Ramos (cell line): ENCODE data around the gene NKD1.
"Not testable (repeated sequence)": the region's sequence is repeated elsewhere in the genome, so short reads cannot be mapped to it uniquely, and the experiment has no call there.

ENCODE experiments used
- in situ Hi-C: fragments of 300-500 bp; cut with MboI; formaldehyde crosslinking; loops from one replicate; pipeline ENCODE4 v1.14.3; 2022; ENCODE audit warnings: low sequenced_read_pairs; ENCODE audit not compliant: unreplicated experiment

Gene NKD1

DNA sequence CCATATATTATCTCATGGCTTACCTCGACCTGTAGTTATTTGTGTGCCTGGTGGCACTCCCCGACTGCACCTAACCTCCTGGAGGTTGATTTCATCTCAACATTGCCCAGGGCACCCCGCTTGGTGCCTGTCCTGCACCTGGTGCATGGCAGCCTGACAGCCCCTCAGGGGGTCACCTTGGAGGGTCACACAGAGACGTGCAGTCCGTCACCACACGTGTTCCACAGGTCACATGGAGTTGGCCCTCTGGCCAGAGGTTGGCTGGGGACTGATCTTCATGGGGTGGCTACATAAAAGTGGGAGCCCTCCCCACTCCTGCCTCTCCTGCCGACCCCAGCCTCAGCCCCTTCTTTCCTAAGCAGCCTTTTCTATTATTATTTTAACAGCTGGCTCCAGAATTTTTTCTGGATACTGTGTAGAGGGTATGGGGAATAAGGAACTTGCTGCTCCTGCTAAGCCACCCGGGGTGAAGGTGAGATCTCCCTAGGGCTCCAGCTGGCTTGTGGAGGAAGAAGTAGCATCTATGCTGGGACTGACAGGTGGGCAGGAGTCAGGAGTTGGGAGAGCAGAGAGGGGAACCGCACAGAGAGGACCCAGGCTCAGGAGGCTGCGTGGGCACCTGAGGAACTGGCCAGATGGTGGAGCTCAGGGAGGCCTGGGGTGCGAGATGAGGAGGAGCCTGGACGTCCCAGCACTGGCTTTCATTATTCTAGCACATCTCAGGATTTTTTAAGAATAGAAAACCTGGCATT, 12.5 kb upstream of the NKD1 start:
- in situ Hi-C loops, result no loop called here

DNA sequence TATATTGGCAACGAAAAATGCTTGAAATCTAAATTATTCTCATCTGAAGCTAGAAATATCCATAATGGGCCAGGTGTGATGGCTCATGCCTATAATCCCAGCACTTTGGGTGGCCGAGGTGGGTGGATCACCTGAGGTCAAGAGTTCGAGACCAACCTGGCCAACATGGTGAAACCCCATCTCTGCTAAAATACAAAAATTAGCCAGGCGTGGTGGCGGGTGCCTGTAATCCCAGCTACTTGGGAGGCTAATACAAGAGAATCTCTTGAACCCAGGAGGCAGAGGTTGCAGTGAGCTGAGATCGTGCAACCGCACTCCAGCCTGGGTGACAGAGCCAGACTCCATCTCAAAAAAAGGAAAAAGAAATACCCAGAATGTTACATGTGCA, 11.9 kb upstream of the NKD1 start:
- in situ Hi-C loops, result not testable (repeated sequence)

GRCh38 chr16:50537533-50538290, 10.5 kb upstream of the NKD1 start:
- in situ Hi-C loops, result no loop called here

DNA sequence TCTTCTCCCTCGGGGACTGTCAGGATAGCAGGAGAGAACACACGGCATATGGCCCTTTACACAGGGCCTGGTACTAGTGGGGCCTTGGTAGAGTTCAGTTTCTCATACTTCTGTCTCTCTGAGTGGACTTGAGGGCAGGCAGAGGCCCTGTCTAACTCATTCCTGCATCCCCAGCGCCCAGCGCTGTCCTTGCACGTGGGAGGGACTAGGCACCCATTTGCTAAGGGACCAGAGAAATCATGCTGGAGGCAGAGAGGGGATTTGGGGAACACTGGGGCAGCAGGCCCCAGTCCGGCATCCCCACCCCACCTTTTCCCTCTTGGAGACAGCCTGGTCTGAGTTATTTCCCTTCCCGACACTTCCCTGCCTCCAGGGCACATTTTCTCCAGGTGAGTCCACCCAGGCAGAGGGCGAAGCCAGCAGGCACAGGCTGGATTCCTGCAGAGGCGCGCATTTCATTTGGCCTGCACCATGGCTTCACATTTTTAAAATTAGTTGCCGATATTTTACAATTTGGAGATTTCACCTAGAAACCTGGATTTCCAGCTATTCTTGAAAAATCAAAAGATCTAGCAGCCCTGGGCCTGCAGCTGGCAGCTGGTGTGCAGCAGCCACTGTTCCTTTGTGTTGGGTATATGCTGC, 9.7 kb upstream of the NKD1 start:
- in situ Hi-C loops, result no loop called here

GRCh38 chr16:50539053-50539695, 9.0 kb upstream of the NKD1 start:
- in situ Hi-C loops, result no loop called here

DNA sequence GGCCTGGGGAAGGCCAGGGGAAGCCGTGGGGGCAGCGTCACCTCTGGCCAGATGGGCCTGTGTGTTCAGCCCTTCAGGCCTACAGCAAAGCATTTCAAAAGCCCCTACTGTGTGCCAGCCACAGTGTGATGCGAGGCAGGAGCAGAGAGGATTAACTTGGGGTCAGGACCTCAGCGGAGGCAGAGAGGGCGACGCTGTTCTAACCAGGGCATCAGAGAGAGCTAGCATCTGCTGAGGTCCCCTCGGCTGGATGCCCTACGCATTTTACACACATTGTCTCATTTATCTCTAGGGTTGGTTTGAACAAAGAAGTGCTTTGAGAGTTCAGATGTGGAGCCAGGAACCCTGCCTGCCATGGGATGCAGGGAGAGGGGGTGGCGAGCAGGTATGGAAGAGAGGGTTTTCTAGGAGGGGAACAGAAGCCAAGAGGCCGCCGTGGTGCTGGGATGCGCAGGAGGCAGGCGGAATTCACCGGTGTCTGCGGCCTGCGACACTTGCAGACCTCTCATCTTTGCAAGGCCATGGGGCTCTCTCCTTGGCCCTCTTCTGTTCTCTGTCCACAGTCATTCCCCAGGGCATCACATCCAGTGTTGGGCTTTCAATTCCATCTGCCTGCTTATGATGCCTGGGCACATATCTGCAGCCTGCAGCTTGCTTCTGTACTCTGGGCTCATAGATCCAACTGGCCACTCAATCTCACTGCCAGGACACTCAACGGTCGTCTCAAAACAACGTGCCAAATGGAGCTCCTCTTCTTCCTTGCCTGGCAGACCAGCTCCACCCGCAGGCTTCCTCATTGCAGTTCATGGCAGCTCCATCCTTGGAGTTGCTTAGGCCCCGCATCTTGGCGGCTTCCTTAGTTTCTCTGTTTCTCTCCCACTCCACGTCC, 8.1 kb upstream of the NKD1 start:
- in situ Hi-C loops, result no loop called here

DNA sequence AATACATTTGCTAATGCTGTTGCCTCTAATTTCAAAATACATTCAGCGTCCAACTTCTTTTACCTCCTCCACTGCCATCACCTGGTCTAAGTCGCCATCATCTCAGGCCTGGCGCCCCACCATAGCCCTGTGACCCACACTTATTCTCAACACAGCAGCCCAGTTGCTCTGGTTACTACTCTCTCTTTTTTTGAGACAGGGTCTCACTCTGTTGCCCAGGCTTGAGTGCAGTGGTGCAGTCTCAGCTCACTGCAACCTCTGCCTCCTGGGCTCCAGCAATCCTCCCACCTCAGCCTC, 7.5 kb upstream of the NKD1 start:
- in situ Hi-C loops, result no loop called here

GRCh38 chr16:50542703-50543102, 5.5 kb upstream of the NKD1 start:
- in situ Hi-C loops, result no loop called here

GRCh38 chr16:50546125-50546524, 2.1 kb upstream of the NKD1 start:
- in situ Hi-C loops, result no loop called here

GRCh38 chr16:50547340-50548124, 664 bp upstream of the NKD1 start:
- in situ Hi-C loops, result no loop called here

DNA sequence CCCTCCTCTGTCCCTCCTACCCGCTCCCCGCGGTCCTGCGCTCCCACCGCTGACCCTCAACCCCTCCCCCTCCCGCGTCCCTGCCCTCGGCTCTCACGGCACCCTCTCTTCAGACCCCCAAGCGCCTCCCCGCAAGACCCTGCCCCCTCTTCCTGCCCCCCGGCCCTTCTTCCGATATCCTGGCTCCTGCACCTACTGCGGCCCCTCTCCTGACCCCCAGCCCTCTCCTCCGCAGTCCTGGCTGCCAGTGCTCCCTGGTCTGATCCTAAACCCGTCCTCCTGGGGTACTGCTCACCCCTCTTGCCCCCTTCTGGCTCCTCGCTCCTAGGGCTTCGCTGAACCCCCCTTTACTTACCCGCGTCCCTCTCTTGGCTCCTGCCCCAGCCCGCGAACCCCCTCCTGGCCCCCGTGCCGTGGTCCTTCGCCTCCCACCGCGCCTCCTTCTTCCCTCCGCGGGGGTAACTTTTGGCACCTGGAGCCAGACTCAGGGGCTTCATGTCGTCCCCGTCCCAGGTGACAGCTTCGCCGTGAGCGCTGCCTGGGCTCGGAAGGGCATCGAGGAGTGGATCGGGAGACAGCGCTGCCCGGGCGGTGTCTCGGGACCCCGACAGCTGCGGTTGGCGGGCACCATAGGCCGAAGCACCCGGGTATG, 839 bp downstream of the NKD1 start:
- in situ Hi-C loops, result no loop called here

- in situ Hi-C loops, result no loop called here
These were observed 1.3 kb downstream of the NKD1 start for GRCh38 chr16:50549561-50549915.

DNA sequence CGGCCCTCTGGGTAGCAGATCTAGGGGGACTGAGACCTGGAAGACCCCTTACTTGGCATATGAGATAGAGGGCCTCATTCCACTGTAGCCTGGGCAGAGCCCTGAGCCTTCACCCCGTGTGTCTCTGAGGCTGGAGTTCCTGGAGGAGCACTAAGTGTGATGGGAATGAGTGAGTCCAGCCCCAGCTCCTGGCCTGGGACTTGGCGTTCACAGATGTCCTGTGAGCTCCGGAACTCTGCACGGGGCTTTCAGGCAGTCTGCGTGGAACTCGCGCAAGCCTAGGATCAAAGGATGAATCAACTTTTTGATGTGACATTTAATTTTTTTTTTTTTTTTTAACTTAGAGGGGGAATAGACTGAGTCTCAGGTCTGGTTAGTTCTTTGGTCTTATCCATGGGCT, 1.8 kb downstream of the NKD1 start:
- in situ Hi-C loops, result no loop called here

DNA sequence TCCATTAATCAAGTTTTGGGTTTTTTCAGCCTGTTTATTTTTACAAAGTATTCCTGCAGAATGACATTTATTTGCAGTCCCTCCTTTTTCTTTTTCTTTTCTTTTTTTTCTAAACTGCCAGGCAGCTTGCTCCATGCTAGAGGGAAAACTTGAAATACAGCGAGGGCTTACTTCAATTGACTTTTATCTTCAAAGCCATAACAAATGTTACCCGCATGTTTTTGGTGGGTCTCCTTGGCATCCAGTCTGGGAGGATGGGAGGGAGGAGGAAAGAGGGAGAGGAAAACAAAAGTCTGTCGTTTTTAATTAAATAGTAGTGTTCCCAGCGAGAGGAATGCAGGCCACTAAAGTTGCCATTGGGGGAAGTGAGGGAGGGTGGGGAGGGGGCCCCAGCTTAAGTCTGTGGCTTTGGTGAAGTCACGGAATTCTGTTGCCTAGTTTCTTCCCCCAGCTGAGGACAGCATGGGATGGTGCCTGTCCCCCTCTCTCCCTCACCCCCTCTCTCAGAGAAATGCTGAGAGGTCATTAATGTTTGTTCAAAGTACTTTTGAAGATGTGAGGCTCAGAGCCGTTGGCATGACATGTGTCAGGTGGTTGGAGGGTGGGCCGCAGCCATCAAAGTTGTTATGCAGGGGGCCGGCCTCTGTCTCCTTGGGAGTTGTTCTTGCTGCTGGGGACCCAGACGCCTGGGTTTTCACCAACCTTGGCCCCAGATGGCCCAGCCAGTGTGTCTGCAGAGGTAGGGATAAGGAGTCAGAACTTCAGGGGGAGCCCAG, 2.9 kb downstream of the NKD1 start:
- in situ Hi-C loops, result no loop called here

DNA sequence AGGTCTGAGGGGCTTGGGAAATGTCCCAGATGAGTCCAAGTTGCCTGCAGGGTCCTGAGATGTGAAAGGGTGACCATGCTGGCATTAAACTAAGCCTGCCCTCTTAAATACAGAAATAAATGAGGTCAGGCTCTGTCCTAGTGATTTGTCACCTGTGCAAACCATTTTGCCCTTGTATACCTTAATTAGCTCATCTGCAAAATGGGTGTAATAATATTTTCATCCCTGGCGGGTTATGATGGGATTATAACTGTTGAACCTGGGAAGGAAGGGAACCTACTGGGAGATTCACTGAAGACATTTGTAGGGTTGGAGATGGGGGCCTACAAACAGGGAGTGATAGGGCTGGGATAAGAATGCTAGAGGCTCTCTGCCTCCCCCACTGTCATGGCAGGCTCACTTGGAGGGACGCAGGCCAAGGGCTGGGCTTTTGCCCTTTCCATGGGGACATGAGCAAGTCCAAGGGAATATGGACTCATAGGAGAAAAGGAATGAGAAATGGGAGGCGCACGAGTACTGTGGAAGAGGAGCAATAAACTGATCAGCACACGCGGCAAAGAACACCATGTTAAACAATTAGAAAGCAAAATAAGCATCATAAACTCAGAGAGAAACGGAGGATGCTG, 4.4 kb downstream of the NKD1 start:
- in situ Hi-C loops, result no loop called here

- in situ Hi-C loops, result no loop called here
These were observed 5.0 kb downstream of the NKD1 start for GRCh38 chr16:50553182-50553710.

DNA sequence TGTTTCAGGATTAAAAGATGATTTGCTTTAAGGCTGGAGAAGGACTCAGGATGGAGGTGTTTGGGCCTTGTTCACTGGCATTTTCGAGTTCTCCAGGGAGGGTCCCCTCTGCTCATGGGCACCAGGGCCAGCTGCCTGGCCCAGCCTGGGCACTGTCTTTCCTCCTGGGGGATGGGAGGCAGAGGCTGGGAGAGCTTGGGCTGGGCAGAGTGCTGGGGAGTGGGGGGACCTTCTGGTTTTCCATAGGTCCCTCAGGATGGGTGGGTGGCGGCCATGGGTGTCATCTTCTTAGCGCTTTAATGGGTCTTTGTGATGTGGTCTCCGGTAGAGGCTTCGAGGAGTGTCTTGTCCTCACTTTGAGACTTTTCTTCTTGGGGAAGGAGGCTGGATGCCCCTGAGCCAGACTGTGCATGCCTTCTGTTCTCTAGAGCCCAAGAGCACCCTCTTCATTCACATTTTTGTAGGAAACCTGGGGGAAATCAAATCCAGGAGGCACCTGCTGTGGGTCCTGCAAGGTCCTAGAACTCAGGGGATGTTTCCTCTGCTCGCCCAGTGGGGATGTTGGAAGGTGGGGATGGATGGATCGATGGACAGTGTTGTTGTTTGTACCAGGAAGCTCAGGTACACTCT, 5.7 kb downstream of the NKD1 start:
- in situ Hi-C loops, result no loop called here
